NCI-H187 (cell line): ENCODE measurements around the gene RNF150.

Experiments
- DNase-seq, 2 experiments: peaks; one replicate each; lab custom pipeline; 2025; lab: John Stamatoyannopoulos, UW

Gene RNF150

GRCh38 chr4:140980426-140981200 lies 152.7 kb downstream of the RNF150 start:
- no peak for DNase-seq

- DNase-seq, result no peak
Observed at GRCh38 chr4:140976768-140977167, 156.5 kb downstream of the RNF150 start.

GRCh38 chr4:140971077-140971792 lies 162.0 kb downstream of the RNF150 start:
- no peak for DNase-seq

- DNase-seq, result no peak
Observed at GRCh38 chr4:140969296-140969695, 164.0 kb downstream of the RNF150 start.

- DNase-seq, result no peak
Observed at GRCh38 chr4:140968371-140968770, 164.9 kb downstream of the RNF150 start.

- DNase-seq, result no peak
Observed at GRCh38 chr4:140963883-140964282, 169.4 kb downstream of the RNF150 start.

- DNase-seq, result no peak
Observed at GRCh38 chr4:140955641-140956040, 177.6 kb downstream of the RNF150 start.

GRCh38 chr4:140952717-140953116 lies 180.6 kb downstream of the RNF150 start:
- no peak for DNase-seq

GRCh38 chr4:140947506-140947905 lies 185.8 kb downstream of the RNF150 start:
- DNase-seq, result no peak

GRCh38 chr4:140945106-140945505 lies 188.2 kb downstream of the RNF150 start:
- no peak for DNase-seq

- DNase-seq, result no peak
Observed at GRCh38 chr4:140944572-140944971, 188.7 kb downstream of the RNF150 start.

GRCh38 chr4:140944199-140944515 lies 189.1 kb downstream of the RNF150 start:
- no peak for DNase-seq

- no peak for DNase-seq
Observed at GRCh38 chr4:140943486-140944198, 189.6 kb downstream of the RNF150 start.

- DNase-seq, result no peak
Observed at GRCh38 chr4:140940589-140940988, 192.7 kb downstream of the RNF150 start.

- no peak for DNase-seq
Observed at GRCh38 chr4:140937866-140938265, 195.4 kb downstream of the RNF150 start.

GRCh38 chr4:140935254-140935653 lies 198.0 kb downstream of the RNF150 start:
- no peak for DNase-seq

- no peak for DNase-seq
Observed at GRCh38 chr4:140932501-140933045, 200.7 kb downstream of the RNF150 start.

GRCh38 chr4:140931911-140932310 lies 201.4 kb downstream of the RNF150 start:
- no peak for DNase-seq

- DNase-seq, result no peak
Observed at GRCh38 chr4:140930557-140930956, 202.7 kb downstream of the RNF150 start.

GRCh38 chr4:140930011-140930410 lies 203.3 kb downstream of the RNF150 start:
- DNase-seq, result no peak

GRCh38 chr4:140928880-140929279 lies 204.4 kb downstream of the RNF150 start:
- DNase-seq, result no peak

- no peak for DNase-seq
Observed at GRCh38 chr4:140926672-140927071, 206.6 kb downstream of the RNF150 start.

GRCh38 chr4:140925417-140925816 lies 207.9 kb downstream of the RNF150 start:
- no peak for DNase-seq
